B cell (primary cell): ENCODE data around the gene CLCN7. TPM values are rescaled to one million over a fixed set of nuclear protein-coding genes. Genes with fewer than 3 reads are reported as not detected.
A peak's percentile ranks its signal among the peaks of the same experiment; 100 is the strongest.

Source experiments
- ATAC-seq: fragments of 200-7000 bp; cut with Tn5 transposase; one replicate; pipeline ENCODE4 v1.10.0; 2021; ENCODE audit warnings: low read depth, mild to moderate bottlenecking, moderate number of reproducible peaks, moderate library complexity
- CTCF ChIA-PET: fragments of 350-600 bp; sonication (Branson Sonifier 250); formaldehyde crosslinking; loops from one replicate; lab custom pipeline; 2021; ENCODE audit warnings: antibody characterized with exemption, inconsistent platforms; lab: Charles Lee
- POLR2A ChIA-PET: fragments of 350-600 bp; sonication (Branson Sonifier 250); formaldehyde crosslinking; loops from one replicate; lab custom pipeline; 2021; ENCODE audit warnings: antibody characterized with exemption; lab: Charles Lee
- DNase-seq: peaks from one replicate; pipeline ENCODE4 v3.0.0; 2013
- H2AFZ ChIP-seq: 2 replicates; pipeline ENCODE4 v1.6.1; 2012; ENCODE audit warnings: mild to moderate bottlenecking, low read depth, low read length; ENCODE audit not compliant: insufficient read depth, poor library complexity, severe bottlenecking
- H3K27ac ChIP-seq, 2 donors: 1 replicate in 1 of 2; 2 replicates in 1 of 2; pipeline ENCODE4 v1.5.1; 2012 to 2013; ENCODE audit warnings: low read length in 2 of 2, mild to moderate bottlenecking in 2 of 2, moderate library complexity in 1 of 2
- H3K27me3 ChIP-seq, 4 experiments: fragments of 200-600 bp in 1 of 4; sonication (generic) in 1 of 4; replicated peaks in 1 of 4; 1 replicate in 2 of 4; 2 replicates in 2 of 4; pipeline versions ENCODE4 v1.6.1 to v1.7.0; 2013 to 2016; ENCODE audit warnings: low read length in 3 of 4, mild to moderate bottlenecking in 2 of 4, mixed read lengths in 1 of 4, moderate library complexity in 1 of 4; ENCODE audit not compliant: insufficient read depth in 4 of 4, control insufficient read depth in 3 of 4; ENCODE audit errors: control extremely low read depth in 1 of 4
- H3K36me3 ChIP-seq, 2 experiments: replicated peaks in 1 of 2; 1 replicate in 1 of 2; 2 replicates in 1 of 2; pipeline versions ENCODE4 v1.6.1 to v1.7.1; 2013; ENCODE audit warnings: low read length in 1 of 2; ENCODE audit not compliant: insufficient read depth in 2 of 2, control insufficient read depth in 1 of 2; ENCODE audit errors: control extremely low read depth in 1 of 2, extremely low read depth in 1 of 2
- H3K4me1 ChIP-seq, 2 donors: fragments of 200-600 bp in 1 of 2; sonication (generic) in 1 of 2; 1 replicate in 1 of 2; 2 replicates in 1 of 2; pipeline versions ENCODE4 v1.5.1 to v1.6.1; 2013 to 2017; ENCODE audit warnings: low read length in 2 of 2; ENCODE audit not compliant: control insufficient read depth in 2 of 2, insufficient read depth in 2 of 2
- H3K4me2 ChIP-seq: replicated peaks from 2 replicates; pipeline ENCODE3; 2012; ENCODE audit warnings: mild to moderate bottlenecking, low read depth, low read length; ENCODE audit not compliant: poor library complexity, severe bottlenecking
- H3K4me3 ChIP-seq, 5 experiments: fragments of 200-600 bp in 1 of 5; sonication (generic) in 1 of 5; 1 replicate in 3 of 5; 2 replicates in 2 of 5; pipeline versions ENCODE4 v1.5.1 to v1.7.0; 2011 to 2016; ENCODE audit warnings: low read length in 4 of 5, mild to moderate bottlenecking in 4 of 5, low read depth in 2 of 5, control low read depth in 1 of 5, moderate library complexity in 1 of 5; ENCODE audit not compliant: insufficient read depth in 1 of 5; ENCODE audit errors: control extremely low read depth in 1 of 5, extremely low read depth in 1 of 5
- H3K79me2 ChIP-seq: fragments of 200-600 bp; sonication (generic); one replicate; pipeline ENCODE4 v1.6.0; 2016; ENCODE audit warnings: low read length; ENCODE audit not compliant: control insufficient read depth, insufficient read depth
- H3K9ac ChIP-seq: fragments of 200-600 bp; sonication (generic); 2 replicates; pipeline ENCODE4 v1.6.1; 2017; ENCODE audit warnings: mild to moderate bottlenecking, low read length, moderate library complexity
- H3K9me3 ChIP-seq, 3 donors: one replicate each; pipeline versions ENCODE4 v1.6.1 to v1.7.1; 2013; ENCODE audit warnings: low read length in 2 of 3; ENCODE audit not compliant: control insufficient read depth in 2 of 3, insufficient read depth in 1 of 3; ENCODE audit errors: control extremely low read depth in 1 of 3
- H4K20me1 ChIP-seq: 2 replicates; pipeline ENCODE4 v1.6.0; 2012; ENCODE audit warnings: mild to moderate bottlenecking, low read length; ENCODE audit not compliant: insufficient read depth, control insufficient read depth, poor library complexity, severe bottlenecking
- H3K27ac Mint-ChIP-seq: one replicate; pipeline ENCODE4 v1.8.0; 2021; ENCODE audit warnings: mixed read lengths
- H3K27me3 Mint-ChIP-seq: one replicate; pipeline ENCODE4 v1.8.0; 2021; ENCODE audit warnings: mixed read lengths
- H3K4me1 Mint-ChIP-seq: one replicate; pipeline ENCODE4 v1.8.0; 2021; ENCODE audit warnings: mixed read lengths
- H3K4me3 Mint-ChIP-seq: one replicate; pipeline ENCODE4 v1.8.0; 2021; ENCODE audit warnings: mixed read lengths
- H3K9me3 Mint-ChIP-seq: one replicate; pipeline ENCODE4 v1.8.0; 2022; ENCODE audit warnings: mixed read lengths; ENCODE audit not compliant: insufficient read depth
- CTCF ChIP-seq: fragments of 200-600 bp; IDR thresholded peaks from one replicate; pipeline ENCODE4 v1.8.0; 2022; ENCODE audit warnings: antibody characterized with exemption, mild to moderate bottlenecking
- EZH2 ChIP-seq: IDR thresholded peaks from 2 replicates; pipeline ENCODE4 v1.6.1; 2012; ENCODE audit warnings: borderline replicate concordance, low read depth, mild to moderate bottlenecking, moderate library complexity, low read length; ENCODE audit not compliant: insufficient read depth, poor library complexity, severe bottlenecking
- WGBS: methylation state at CpG from one replicate; pipeline ENCODE4 v1.1.5; 2013; ENCODE audit warnings: missing lambda C conversion rate; ENCODE audit not compliant: insufficient coverage; 5-methylcytosine and 5-hydroxymethylcytosine counted together
- intact Hi-C: fragments of 100-400 bp; cut with micrococcal nuclease; formaldehyde crosslinking; loops from one replicate; pipeline ENCODE4 v1.10.0; 2022
- polyA plus RNA-seq: library from polyadenylated mRNA; depleted of rRNA; stranded (reverse); fragments of >200 nt; gene quantifications from 2 replicates; pipeline ENCODE4 v1.2.3, GENCODE V29; 2012
- total RNA-seq, 2 donors: library from RNA; stranded (reverse); fragments of 120-200 nt in 1 of 2; gene quantifications; 1 replicate in 1 of 2; 2 replicates in 1 of 2; pipeline versions ENCODE4 v1.2.3 to v1.2.4, GENCODE V29; 2013 to 2022

The CLCN7 gene
- total and polyA plus RNA-seq, 2 donors (not counting 1 experiment from before 2014, with no cell fraction given), result 215 to 274 TPM

DNA sequence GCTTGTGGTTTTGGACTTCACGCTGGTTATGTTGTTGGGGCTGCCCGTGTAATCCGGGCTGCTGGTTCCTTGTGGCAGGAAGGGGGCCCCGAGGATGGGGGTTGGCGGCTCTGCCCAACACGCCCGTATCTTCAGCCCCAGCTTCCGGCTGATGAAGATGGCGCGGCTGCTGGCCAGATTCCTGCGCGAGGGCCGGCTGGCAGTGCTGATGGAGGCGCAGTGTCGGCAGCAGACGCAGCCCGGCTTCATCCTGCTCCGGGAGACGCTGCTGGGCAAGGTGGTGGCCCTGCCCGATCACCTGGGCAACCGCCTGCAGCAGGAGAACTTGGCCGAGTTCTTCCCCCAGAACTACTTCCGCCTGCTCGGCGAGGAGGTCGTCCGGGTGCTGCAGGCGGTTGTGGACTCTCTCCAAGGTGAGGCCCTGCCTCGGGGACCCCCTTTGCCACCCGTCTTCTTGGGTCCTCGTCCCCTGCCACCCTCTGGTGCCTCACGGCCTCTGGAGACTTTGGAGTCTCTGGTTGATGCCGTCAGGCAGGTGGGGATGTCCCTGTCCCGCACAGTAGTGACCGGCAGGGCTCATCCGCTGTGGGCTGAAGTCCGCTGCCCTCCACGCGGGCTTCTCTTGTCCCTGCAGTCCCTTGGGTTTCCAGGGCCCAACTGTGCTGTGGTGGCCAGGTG lies 20.5 kb upstream of the CLCN7 start:
- DNase-seq (no peak), ATAC-seq (no peak)
- Mint-ChIP-seq H3K27ac (peak overlapping the region; percentile 46), H3K4me1 (peaks cover 17% of the 10 kb centered on the region), H3K27me3 (no peaks in the 10 kb centered on the region), H3K4me3 (peak overlapping the region; percentile 53), H3K9me3 (no peaks in the 10 kb centered on the region)
- no peak for TF ChIP-seq EZH2
- TF ChIP-seq CTCF, result no peak
- Histone ChIP-seq H3K4me1 (peaks cover 17 to 25% of the 10 kb centered on the region in 2 donors), H3K79me2 (peaks cover 59% of the 10 kb centered on the region), H3K27me3 (no peaks in the 10 kb centered on the region), H3K9me3 (no peaks in the 10 kb centered on the region), H3K27ac (no peak overlapping the region), H4K20me1 (peaks cover 39% of the 10 kb centered on the region), H3K4me3 (no peak overlapping the region), H3K9ac (no peak overlapping the region), H2AFZ (no peak overlapping the region), H3K4me2 (no peak overlapping the region), H3K36me3 (peaks cover 0 to 42% of the 10 kb centered on the region in 2 experiments)
- ChIA-PET POLR2A (no interaction called here), CTCF (no interaction called here)
- WGBS, result 96% methylated on average over 38 of the region's 39 CpGs
- intact Hi-C loops, result no loop called here

- Histone ChIP-seq H3K36me3 (peaks cover 0 to 36% of the 10 kb centered on the region in 2 experiments), H3K27ac (no peak overlapping the region), H2AFZ (no peak overlapping the region), H3K4me1 (peaks cover 17 to 25% of the 10 kb centered on the region in 2 donors), H3K9ac (no peak overlapping the region), H3K4me2 (peak overlapping the region; percentile 99), H3K9me3 (no peaks in the 10 kb centered on the region), H3K4me3 (no peak overlapping the region), H4K20me1 (peaks cover 33% of the 10 kb centered on the region), H3K79me2 (peaks cover 59% of the 10 kb centered on the region), H3K27me3 (no peaks in the 10 kb centered on the region)
- DNase-seq (no peak), ATAC-seq (no peak)
- Mint-ChIP-seq H3K4me1 (peaks cover 17% of the 10 kb centered on the region), H3K9me3 (no peaks in the 10 kb centered on the region), H3K27ac (peak overlapping the region; percentile 79), H3K4me3 (peak overlapping the region; percentile 97), H3K27me3 (no peaks in the 10 kb centered on the region)
- ChIA-PET CTCF (no interaction called here), POLR2A (interaction anchor here (2.8 to 2.9 kb wide), 2 partner anchors 35 to 74 kb away, joined by 16 to 21 read pairs; partner anchors contain the start of gene UQCC4)
- WGBS, result 93% methylated on average over 13 of the region's 13 CpGs
- intact Hi-C loops, result loop anchor here (5.0 kb wide), 1 partner anchor 118 kb away; the partner anchor contains the start of genes CRAMP1 and IFT140
- TF ChIP-seq EZH2 (no peak), CTCF (no peak)
Measured at GRCh38 chr16:1494711-1495110, 19.9 kb upstream of the CLCN7 start.
